Activated CD8-positive, alpha-beta memory T cell treated with anti-CD3 and anti-CD28 coated beads, Interleukin-2, amount 50 U/mL, for 4 hours (primary cell): ENCODE results near the gene FMO5.
"Not testable (repeated sequence)": the region's sequence is repeated elsewhere in the genome, so short reads cannot be mapped to it uniquely, and the experiment has no call there.

Experiments
- DNase-seq: peaks from one replicate; pipeline ENCODE4 v3.0.0-alpha.2; 2020

The FMO5 gene

GRCh38 chr1:147204080-147204479, 21.1 kb downstream of the FMO5 start:
- no peak for DNase-seq

GRCh38 chr1:147202576-147202975, 22.6 kb downstream of the FMO5 start:
- no peak for DNase-seq

- no peak for DNase-seq
Observed at GRCh38 chr1:147201786-147202185, 23.4 kb downstream of the FMO5 start.

- DNase-seq = no peak
Observed at GRCh38 chr1:147201276-147201675, 23.9 kb downstream of the FMO5 start.

GRCh38 chr1:147197324-147197723, 27.8 kb downstream of the FMO5 start:
- not testable (repeated sequence) for DNase-seq

- no peak for DNase-seq
Observed at GRCh38 chr1:147189514-147189913, 35.6 kb downstream of the FMO5 start.

GRCh38 chr1:147185432-147185831, 39.7 kb downstream of the FMO5 start:
- no peak for DNase-seq

- DNase-seq = no peak
Observed at GRCh38 chr1:147177611-147178380, 47.3 kb downstream of the FMO5 start.

- peak; percentile 90 for DNase-seq
Observed at GRCh38 chr1:147172168-147173016, 52.7 kb downstream of the FMO5 start, which contains the start of gene PRKAB2. TSS of gene PRKAB2 (minus strand) at chr1:147172470. CDS start at chr1:147172144, 326 bp downstream.

- no peak for DNase-seq
Observed at GRCh38 chr1:147171399-147172167, 53.6 kb downstream of the FMO5 start.

- DNase-seq = no peak
Observed at GRCh38 chr1:147169840-147170674, 55.1 kb downstream of the FMO5 start.

GRCh38 chr1:147169171-147169570, 56.0 kb downstream of the FMO5 start:
- DNase-seq = no peak

- no peak for DNase-seq
Observed at GRCh38 chr1:147168626-147169058, 56.5 kb downstream of the FMO5 start.

GRCh38 chr1:147167365-147167764, 57.8 kb downstream of the FMO5 start:
- no peak for DNase-seq

- DNase-seq = no peak
Observed at GRCh38 chr1:147163019-147163418, 62.1 kb downstream of the FMO5 start.

GRCh38 chr1:147162093-147162492, 63.0 kb downstream of the FMO5 start:
- DNase-seq = no peak

GRCh38 chr1:147157116-147157515, 68.0 kb downstream of the FMO5 start:
- DNase-seq = not testable (repeated sequence)

GRCh38 chr1:147156642-147157041, 68.5 kb downstream of the FMO5 start:
- DNase-seq = no peak

- no peak for DNase-seq
Observed at GRCh38 chr1:147152772-147153171, 72.4 kb downstream of the FMO5 start.

GRCh38 chr1:147151244-147151643, 73.9 kb downstream of the FMO5 start:
- no peak for DNase-seq

GRCh38 chr1:147142886-147143285, 82.3 kb downstream of the FMO5 start:
- no peak for DNase-seq
